Measurements from ENCODE around the gene PTPRO. TPM values are rescaled to one million over a fixed set of nuclear protein-coding genes. Genes with fewer than 3 reads are reported as not detected.

PTPRO gene
- total and polyA plus RNA-seq, 4 donors = 0.31 to 3.3 (median 1.1) TPM

DNA sequence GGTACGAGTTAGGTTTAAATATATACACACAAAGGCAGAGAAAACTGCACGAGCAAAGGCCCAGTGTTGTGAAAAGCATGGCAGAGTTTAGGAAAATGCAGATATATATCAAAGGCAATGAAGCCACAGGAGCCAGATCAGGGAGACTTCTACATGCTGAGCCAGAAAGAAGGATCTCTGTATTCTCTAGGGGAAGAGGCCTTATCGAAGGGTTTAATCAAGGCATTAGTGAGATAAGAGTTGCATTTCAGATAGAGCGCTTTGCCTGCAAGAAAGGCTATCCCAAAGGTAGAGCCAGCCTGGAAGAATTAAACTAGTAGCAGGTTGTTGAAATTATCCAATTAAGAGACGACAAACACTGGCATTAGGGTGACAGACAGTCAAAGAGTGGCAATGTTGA lies 7.6 kb downstream of the PTPRO start:
- no peaks in the 10 kb centered on the region for H3K9me3 ChIP-seq (ENCODE audit: control insufficient read depth in 4 of 4, low read length in 3 of 4)
- DNase-seq (ENCODE audit: low spot score) = no peak
- no peak overlapping the region for H3K27ac ChIP-seq (ENCODE audit: low read depth in 1 of 2, low read length in 2 of 2)
- no peaks in the 10 kb centered on the region for H3K4me1 ChIP-seq (ENCODE audit: control insufficient read depth in 4 of 4, insufficient read depth in 4 of 4, low read length in 3 of 4)
- H3K27me3 ChIP-seq (ENCODE audit: control insufficient read depth in 4 of 4, insufficient read depth in 4 of 4, low read length in 3 of 4) = peaks cover 0 to 18% (median 0%) of the 10 kb centered on the region in 4 donors
- no peak overlapping the region for H3K4me3 ChIP-seq (ENCODE audit: low read depth in 1 of 3, low read length in 3 of 3)
- no peak for TF ChIP-seq FOXA1 (IDR thresholded peaks at IDR 0.05)
- TF ChIP-seq FOXA2 (IDR thresholded peaks at IDR 0.05) = no peak
- TF ChIP-seq RAD21 (IDR thresholded peaks at IDR 0.05) = no peak
- no peak for TF ChIP-seq JUND (IDR thresholded peaks at IDR 0.05)
- no peak for TF ChIP-seq ZBTB33 (IDR thresholded peaks at IDR 0.05)
- TF ChIP-seq YY1 (IDR thresholded peaks at IDR 0.05) = no peak
- TF ChIP-seq, protein P1, sequence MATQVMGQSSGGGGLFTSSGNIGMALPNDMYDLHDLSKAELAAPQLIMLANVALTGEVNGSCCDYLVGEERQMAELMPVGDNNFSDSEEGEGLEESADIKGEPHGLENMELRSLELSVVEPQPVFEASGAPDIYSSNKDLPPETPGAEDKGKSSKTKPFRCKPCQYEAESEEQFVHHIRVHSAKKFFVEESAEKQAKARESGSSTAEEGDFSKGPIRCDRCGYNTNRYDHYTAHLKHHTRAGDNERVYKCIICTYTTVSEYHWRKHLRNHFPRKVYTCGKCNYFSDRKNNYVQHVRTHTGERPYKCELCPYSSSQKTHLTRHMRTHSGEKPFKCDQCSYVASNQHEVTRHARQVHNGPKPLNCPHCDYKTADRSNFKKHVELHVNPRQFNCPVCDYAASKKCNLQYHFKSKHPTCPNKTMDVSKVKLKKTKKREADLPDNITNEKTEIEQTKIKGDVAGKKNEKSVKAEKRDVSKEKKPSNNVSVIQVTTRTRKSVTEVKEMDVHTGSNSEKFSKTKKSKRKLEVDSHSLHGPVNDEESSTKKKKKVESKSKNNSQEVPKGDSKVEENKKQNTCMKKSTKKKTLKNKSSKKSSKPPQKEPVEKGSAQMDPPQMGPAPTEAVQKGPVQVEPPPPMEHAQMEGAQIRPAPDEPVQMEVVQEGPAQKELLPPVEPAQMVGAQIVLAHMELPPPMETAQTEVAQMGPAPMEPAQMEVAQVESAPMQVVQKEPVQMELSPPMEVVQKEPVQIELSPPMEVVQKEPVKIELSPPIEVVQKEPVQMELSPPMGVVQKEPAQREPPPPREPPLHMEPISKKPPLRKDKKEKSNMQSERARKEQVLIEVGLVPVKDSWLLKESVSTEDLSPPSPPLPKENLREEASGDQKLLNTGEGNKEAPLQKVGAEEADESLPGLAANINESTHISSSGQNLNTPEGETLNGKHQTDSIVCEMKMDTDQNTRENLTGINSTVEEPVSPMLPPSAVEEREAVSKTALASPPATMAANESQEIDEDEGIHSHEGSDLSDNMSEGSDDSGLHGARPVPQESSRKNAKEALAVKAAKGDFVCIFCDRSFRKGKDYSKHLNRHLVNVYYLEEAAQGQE (IDR thresholded peaks at IDR 0.05) = no peak
- TF ChIP-seq, protein P2, sequence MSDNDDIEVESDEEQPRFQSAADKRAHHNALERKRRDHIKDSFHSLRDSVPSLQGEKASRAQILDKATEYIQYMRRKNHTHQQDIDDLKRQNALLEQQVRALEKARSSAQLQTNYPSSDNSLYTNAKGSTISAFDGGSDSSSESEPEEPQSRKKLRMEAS (IDR thresholded peaks at IDR 0.05) = no peak
- TF ChIP-seq CTCF (IDR thresholded peaks at IDR 0.05; ENCODE audit: low read depth, low read length, missing input control) = no peak
- TF ChIP-seq NR2F2 (IDR thresholded peaks at IDR 0.05) = no peak
- no peak for TF ChIP-seq EGR1 (IDR thresholded peaks at IDR 0.05; ENCODE audit: low read depth in 2 of 2)
- TF ChIP-seq SP1 (IDR thresholded peaks at IDR 0.05) = no peak
- no peak for TF ChIP-seq TAF1 (conservative IDR thresholded peaks at IDR 0.05)
- TF ChIP-seq HNF4G (IDR thresholded peaks at IDR 0.05) = no peak
- TF ChIP-seq ATF3 (IDR thresholded peaks at IDR 0.05) = no peak
- H3K9ac ChIP-seq (ENCODE audit: low read depth in 1 of 2, low read length in 2 of 2) = no peak overlapping the region
- 62% methylated on average over 5 of the region's 5 CpGs for WGBS
- H3K36me3 ChIP-seq (ENCODE audit: control insufficient read depth in 4 of 4, insufficient read depth in 3 of 4, low read depth in 1 of 4, low read length in 3 of 4) = no peaks in the 10 kb centered on the region

DNA sequence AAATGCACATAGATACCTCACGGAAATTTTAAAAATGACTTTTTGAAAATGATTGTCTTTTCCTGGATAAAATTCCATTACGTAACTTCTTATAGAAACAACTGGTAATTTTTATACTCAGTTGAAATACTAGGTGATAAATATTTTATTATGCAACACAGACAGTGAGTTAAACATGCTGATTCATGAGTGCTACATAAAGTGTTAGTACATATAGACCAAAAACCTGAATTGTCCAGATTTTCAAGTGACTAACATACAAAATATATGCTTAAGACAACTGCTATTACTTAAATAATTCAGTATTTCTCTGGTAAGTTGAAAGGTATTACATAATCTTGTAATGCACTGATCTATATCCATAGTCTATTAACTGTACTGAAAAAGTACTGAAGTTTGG lies 11.9 kb downstream of the PTPRO start:
- Histone ChIP-seq H3K27me3 (ENCODE audit: control insufficient read depth in 4 of 4, insufficient read depth in 4 of 4, low read length in 3 of 4) (peaks cover 0 to 8% (median 0%) of the 10 kb centered on the region in 4 donors), H3K36me3 (ENCODE audit: control insufficient read depth in 4 of 4, insufficient read depth in 3 of 4, low read depth in 1 of 4, low read length in 3 of 4) (no peaks in the 10 kb centered on the region), H3K4me1 (ENCODE audit: control insufficient read depth in 4 of 4, insufficient read depth in 4 of 4, low read length in 3 of 4) (no peaks in the 10 kb centered on the region), H3K9ac (ENCODE audit: low read depth in 1 of 2, low read length in 2 of 2) (no peak overlapping the region), H3K27ac (ENCODE audit: low read depth in 1 of 2, low read length in 2 of 2) (no peak overlapping the region), H3K4me3 (ENCODE audit: low read depth in 1 of 3, low read length in 3 of 3) (no peak overlapping the region), H3K9me3 (ENCODE audit: control insufficient read depth in 4 of 4, low read length in 3 of 4) (no peaks in the 10 kb centered on the region)
- TF ChIP-seq JUND (IDR thresholded peaks at IDR 0.05) (no peak), FOXA2 (IDR thresholded peaks at IDR 0.05) (no peak), RXRA (IDR thresholded peaks at IDR 0.05) (no peak), EGR1 (IDR thresholded peaks at IDR 0.05; ENCODE audit: low read depth in 2 of 2) (no peak), YY1 (IDR thresholded peaks at IDR 0.05) (no peak), NR2F2 (IDR thresholded peaks at IDR 0.05) (no peak), RAD21 (IDR thresholded peaks at IDR 0.05) (no peak), GABPA (IDR thresholded peaks at IDR 0.05 in 1 of 2, conservative IDR thresholded peaks at IDR 0.05 in 1 of 2) (no peak), HNF4A (conservative IDR thresholded peaks at IDR 0.05) (no peak), CTCF (IDR thresholded peaks at IDR 0.05; ENCODE audit: low read depth, low read length, missing input control) (no peak), TAF1 (conservative IDR thresholded peaks at IDR 0.05) (no peak)
- TF ChIP-seq, protein P2 (IDR thresholded peaks at IDR 0.05) = no peak
- TF ChIP-seq, protein P1 (IDR thresholded peaks at IDR 0.05) = no peak
- DNase-seq (ENCODE audit: low spot score) = no peak
- 78% methylated on average over 2 of the region's 2 CpGs for WGBS

Measured in liver (tissue), 9 donors.